ENCODE data around the gene TPSG1. TPM values are rescaled to one million over a fixed set of nuclear protein-coding genes. Genes with fewer than 3 reads are reported as not detected.
"Not testable (repeated sequence)": the region's sequence is repeated elsewhere in the genome, so short reads cannot be mapped to it uniquely, and the experiment has no call there.

The TPSG1 gene
- total RNA-seq, 2 donors from 2014 or later, result 0.54 TPM; not detected in 1

DNA sequence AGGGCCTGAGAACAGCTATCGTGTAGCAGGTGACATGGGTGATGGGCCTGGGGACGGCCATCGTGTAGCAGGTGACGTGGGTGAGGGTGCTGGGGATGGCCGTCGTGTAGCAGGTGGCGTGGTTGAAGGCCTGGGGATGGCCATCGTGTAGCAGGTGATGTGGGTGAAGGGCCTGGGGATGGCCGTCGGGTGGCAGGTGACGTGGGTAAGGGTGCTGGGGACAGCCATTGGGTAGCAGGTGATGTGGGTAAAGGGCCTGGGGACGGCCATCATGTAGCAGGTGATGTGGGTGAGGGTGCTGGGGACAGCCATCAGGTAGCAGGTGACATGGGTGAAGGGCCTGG is 46.3 kb upstream of the TPSG1 start:
- no peak for ATAC-seq (ENCODE audit: insufficient number of reproducible peaks, low FRiP score, low read depth)
- TF ChIP-seq, protein P1, sequence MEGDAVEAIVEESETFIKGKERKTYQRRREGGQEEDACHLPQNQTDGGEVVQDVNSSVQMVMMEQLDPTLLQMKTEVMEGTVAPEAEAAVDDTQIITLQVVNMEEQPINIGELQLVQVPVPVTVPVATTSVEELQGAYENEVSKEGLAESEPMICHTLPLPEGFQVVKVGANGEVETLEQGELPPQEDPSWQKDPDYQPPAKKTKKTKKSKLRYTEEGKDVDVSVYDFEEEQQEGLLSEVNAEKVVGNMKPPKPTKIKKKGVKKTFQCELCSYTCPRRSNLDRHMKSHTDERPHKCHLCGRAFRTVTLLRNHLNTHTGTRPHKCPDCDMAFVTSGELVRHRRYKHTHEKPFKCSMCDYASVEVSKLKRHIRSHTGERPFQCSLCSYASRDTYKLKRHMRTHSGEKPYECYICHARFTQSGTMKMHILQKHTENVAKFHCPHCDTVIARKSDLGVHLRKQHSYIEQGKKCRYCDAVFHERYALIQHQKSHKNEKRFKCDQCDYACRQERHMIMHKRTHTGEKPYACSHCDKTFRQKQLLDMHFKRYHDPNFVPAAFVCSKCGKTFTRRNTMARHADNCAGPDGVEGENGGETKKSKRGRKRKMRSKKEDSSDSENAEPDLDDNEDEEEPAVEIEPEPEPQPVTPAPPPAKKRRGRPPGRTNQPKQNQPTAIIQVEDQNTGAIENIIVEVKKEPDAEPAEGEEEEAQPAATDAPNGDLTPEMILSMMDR (IDR thresholded peaks at IDR 0.05), result no peak

DNA sequence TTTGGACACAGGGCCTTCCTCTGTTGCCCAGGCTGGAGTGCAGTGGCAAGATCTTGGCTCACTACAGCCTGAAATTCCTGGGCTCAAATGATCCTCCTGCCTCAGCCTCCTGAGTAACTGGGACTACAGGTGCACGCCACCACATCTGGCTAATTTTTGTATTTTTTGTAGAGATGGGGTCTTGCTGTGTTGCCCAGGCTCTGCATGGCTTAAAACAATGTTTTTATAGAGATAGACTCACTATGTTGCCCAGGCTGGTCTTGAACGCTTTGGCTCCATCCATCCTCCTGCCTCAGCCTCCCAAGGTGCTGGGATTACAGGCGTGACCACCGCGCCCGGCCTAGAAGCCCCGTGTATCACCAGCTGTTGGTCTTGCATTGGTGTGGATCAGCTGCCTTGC is 44.4 kb upstream of the TPSG1 start:
- H3K27me3 ChIP-seq (replicated peaks; ENCODE audit: insufficient read depth); ATAC-seq (ENCODE audit: insufficient number of reproducible peaks, low FRiP score, low read depth); H3K4me3 ChIP-seq; H3K27ac ChIP-seq; H3K36me3 ChIP-seq; DNase-seq (ENCODE audit: low spot score); H3K9me3 ChIP-seq; H3K4me1 ChIP-seq (ENCODE audit: control insufficient read depth in 1 of 2, low read depth in 2 of 2): not testable (repeated sequence)

More for the DNA sequence above, 46.3 kb upstream of the TPSG1 start:
- no peaks in the 10 kb centered on the region for H3K27me3 ChIP-seq (replicated peaks; ENCODE audit: insufficient read depth)
- H3K27ac ChIP-seq, result no peak overlapping the region
- no peak for DNase-seq (ENCODE audit: low spot score)
- H3K4me1 ChIP-seq (ENCODE audit: control insufficient read depth in 1 of 2, low read depth in 2 of 2), result peaks cover 0 to 4% of the 10 kb centered on the region in 2 donors
- no peaks in the 10 kb centered on the region for H3K9me3 ChIP-seq
- no peak overlapping the region for H3K4me3 ChIP-seq
- no peaks in the 10 kb centered on the region for H3K36me3 ChIP-seq

DNA sequence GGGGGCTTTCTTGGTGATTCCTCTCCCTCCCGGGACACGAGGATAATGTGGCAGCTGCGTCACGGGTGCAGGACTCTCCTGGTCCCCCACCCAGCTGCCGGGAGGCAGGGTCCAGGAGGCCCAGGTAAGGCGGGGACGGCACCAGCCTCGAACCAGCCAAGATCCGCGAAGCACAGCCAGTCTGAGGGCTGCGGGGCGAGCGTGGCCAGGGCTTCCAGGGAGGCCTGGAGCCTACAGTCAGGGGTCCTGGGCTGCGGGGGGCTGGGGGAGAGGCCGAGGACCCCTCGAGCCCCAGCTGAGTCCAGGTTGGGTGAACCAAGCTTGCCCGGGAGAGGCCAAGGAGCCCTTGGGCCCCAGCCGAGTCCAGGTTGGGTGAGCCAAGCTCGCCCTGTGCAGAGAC is 40.8 kb upstream of the TPSG1 start:
- Histone ChIP-seq H3K36me3 (no peaks in the 10 kb centered on the region), H3K4me1 (ENCODE audit: control insufficient read depth in 1 of 2, low read depth in 2 of 2) (no peaks in the 10 kb centered on the region), H3K4me3 (no peak overlapping the region), H3K27ac (no peak overlapping the region), H3K9me3 (no peaks in the 10 kb centered on the region), H3K27me3 (replicated peaks; ENCODE audit: insufficient read depth) (no peaks in the 10 kb centered on the region)
- DNase-seq (ENCODE audit: low spot score) (no peak), ATAC-seq (ENCODE audit: insufficient number of reproducible peaks, low FRiP score, low read depth) (no peak)
- TF ChIP-seq, protein P1 (IDR thresholded peaks at IDR 0.05), result no peak

GRCh38 chr16:1265090-1265630 is 40.1 kb upstream of the TPSG1 start:
- TF ChIP-seq, protein P1 (IDR thresholded peaks at IDR 0.05), result no peak
- Histone ChIP-seq H3K4me1 (ENCODE audit: control insufficient read depth in 1 of 2, low read depth in 2 of 2) (no peaks in the 10 kb centered on the region), H3K9me3 (no peaks in the 10 kb centered on the region), H3K4me3 (no peak overlapping the region), H3K27me3 (replicated peaks; ENCODE audit: insufficient read depth) (no peaks in the 10 kb centered on the region), H3K27ac (no peak overlapping the region), H3K36me3 (no peaks in the 10 kb centered on the region)
- ATAC-seq (ENCODE audit: insufficient number of reproducible peaks, low FRiP score, low read depth) (no peak), DNase-seq (ENCODE audit: low spot score) (no peak)

GRCh38 chr16:1264345-1265089 is 39.4 kb upstream of the TPSG1 start:
- H3K27me3 ChIP-seq (replicated peaks; ENCODE audit: insufficient read depth), result no peaks in the 10 kb centered on the region

More at GRCh38 chr16:1264345-1265089, 39.4 kb upstream of the TPSG1 start:
- no peak overlapping the region for H3K4me3 ChIP-seq
- no peaks in the 10 kb centered on the region for H3K36me3 ChIP-seq
- no peak overlapping the region for H3K27ac ChIP-seq
- H3K9me3 ChIP-seq, result no peaks in the 10 kb centered on the region
- DNase-seq (ENCODE audit: low spot score), result no peak
- TF ChIP-seq, protein P1 (IDR thresholded peaks at IDR 0.05), result no peak
- no peaks in the 10 kb centered on the region for H3K4me1 ChIP-seq (ENCODE audit: control insufficient read depth in 1 of 2, low read depth in 2 of 2)
- ATAC-seq (ENCODE audit: insufficient number of reproducible peaks, low FRiP score, low read depth), result no peak

All from thoracic aorta (tissue), 2 donors.